GM11168 (cell line): ENCODE results near the gene PFDN5.
"Not testable (repeated sequence)": the region's sequence is repeated elsewhere in the genome, so short reads cannot be mapped to it uniquely, and the experiment has no call there.

Experiments
- in situ Hi-C: fragments of 300-500 bp; cut with MboI; formaldehyde crosslinking; loops from one replicate; pipeline ENCODE4 v1.12.0; 2022; ENCODE audit warnings: low sequenced_read_pairs; ENCODE audit not compliant: unreplicated experiment

The PFDN5 gene

DNA sequence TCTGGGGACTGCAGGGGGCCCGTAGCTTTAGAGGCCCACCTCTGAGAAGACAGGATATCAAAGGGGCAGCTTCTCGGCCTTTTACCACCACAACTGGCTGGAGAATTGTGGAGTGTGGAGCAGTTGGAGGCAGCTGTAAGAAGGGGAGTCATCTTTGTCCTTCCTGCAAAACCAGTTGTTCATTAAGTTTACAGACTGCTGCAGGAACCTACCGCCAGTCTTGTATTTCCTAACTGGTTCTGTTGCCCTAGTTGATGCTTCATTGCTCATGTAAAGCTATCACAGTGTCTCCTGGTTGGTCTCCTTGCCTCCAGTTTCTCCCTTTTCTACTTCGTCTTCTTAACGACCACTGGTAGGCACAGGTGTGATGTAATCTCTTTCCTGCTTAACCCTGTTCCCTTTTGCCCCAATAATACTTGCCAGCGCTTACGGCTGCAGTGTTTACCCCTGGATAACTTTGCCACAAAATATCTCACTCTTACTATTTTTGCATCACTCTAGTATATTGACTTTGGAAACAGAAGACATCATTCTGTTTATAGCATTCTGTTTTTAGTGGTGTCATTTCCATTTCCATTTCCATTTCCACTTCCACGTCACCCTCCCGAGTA, 15.3 kb upstream of the PFDN5 start:
- in situ Hi-C loops: no loop called here

DNA sequence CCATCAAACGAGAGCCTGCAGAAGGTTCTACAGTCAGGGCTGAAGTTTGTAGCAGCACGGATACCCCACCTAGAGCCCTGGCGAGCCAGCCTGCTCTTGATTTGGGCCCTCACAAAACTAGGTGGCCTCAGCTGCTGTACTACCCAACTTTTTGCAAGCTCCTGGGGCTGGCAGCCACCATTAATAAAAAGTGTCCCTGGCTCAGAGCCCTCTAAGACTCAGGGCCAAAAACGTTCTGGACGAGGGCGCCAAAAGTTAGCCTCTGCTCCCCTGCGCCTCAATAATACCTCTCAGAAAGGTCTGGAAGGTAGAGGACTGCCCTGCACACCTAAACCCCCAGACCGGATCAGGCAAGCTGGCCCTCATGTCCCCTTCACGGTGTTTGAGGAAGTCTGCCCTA, 8.9 kb upstream of the PFDN5 start:
- in situ Hi-C loops: loop anchor here (5.0 kb wide), 1 partner anchor 74 kb away; no protein-coding TSS in a partner anchor

DNA sequence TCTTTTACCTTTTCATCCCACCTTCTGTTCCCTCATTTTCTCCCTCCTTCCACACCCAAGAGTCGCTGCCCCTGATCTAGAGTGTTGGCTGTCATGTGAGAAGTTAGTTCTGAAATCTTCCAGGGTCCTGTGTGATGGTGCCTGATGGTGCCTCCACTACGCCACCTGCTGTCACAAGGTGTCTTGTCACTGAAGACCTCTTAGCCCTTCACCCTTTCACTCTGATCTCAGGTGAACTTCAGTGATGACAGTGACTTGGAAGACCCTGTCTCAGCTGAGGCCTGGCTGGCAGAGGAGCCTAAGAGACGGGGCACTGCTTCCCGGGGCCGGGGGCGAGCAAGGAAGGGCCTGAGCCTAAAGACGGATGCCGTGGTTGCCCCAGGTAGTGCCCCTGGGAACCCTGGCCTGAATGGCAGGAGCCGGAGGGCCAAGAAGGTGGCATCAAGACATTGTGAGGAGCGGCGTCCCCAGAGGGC, 7.6 kb upstream of the PFDN5 start:
- in situ Hi-C loops: loop anchor here (5.0 kb wide), 1 partner anchor 75 kb away; no protein-coding TSS in a partner anchor

DNA sequence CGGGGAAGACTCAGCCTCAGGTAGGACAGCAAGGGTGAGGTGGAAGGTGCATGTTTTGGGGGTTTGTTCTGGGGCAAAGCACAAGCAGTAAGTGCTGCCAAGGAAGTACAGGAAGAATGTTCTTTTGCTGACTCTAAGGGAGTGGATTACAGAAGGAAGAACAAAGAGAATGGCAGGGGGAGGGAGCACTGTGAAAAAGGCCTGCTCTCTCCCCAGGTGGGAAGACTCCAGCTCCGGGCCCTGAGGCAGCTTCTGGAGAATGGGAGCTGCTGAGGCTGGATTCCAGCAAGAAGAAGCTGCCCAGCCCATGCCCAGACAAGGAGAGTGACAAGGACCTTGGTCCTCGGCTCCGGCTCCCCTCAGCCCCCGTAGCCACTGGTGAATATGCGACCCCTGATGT, 7.0 kb upstream of the PFDN5 start:
- in situ Hi-C loops: loop anchor here (5.0 kb wide), 1 partner anchor 76 kb away; no protein-coding TSS in a partner anchor

DNA sequence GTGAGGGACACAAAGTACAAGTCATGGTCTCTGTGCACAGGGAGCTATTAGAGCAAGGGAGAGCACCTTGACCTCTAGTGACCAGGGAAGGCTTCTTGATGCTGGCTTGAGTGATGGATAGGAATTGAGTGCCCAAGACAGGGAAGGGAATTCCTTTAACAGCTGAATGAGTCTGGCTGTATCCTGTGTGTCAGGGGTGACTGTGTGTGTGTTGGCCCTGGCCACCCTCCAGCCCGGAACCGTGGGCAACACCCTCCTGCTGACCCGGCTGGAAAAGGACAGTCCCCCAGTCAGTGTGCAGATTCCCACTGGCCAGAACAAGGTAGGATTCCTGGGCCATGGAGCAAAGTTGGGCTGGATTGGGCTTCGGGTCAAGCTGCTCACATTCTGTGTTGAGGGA, 5.5 kb upstream of the PFDN5 start:
- in situ Hi-C loops: loop anchor here (5.0 kb wide), 1 partner anchor 78 kb away; no protein-coding TSS in a partner anchor

DNA sequence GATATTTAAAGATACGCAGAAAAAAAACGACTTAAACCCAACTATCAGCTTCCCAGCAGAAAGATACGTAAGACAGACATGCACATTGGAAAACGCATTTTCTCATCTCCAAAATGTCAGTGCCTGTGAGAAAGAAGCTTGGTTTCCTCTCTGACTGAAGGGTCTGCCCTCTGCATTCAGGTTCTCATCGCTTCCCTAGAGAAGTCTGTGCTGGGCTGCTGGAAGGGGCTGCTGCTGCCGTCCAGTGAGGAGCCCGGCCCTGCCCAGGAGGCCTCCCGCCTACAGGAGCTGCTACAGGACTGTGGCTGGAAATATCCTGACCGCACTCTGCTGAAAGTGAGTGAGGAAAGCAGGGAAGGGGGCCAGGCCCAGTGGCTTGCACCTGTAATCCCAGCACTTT, 4.7 kb upstream of the PFDN5 start:
- in situ Hi-C loops: no loop called here

DNA sequence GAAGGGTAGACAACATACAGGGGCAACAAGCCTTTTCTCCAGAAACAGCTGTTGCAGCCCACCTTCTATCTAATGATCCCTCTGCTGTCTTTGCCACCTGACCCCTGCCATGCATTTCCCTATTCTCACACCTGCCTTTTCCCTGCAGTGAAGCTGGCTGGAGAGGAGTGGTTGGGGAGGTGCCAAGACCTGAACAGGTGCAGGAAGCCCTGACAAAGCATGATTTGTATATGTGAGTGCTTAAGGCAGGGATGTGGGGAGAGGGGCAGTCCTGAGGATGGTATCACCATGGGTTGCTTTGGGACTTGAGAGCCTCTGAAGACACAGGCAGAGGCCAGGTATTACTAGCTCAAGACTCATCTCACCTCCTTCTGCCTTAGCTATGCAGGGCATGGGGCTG, 2.9 kb upstream of the PFDN5 start:
- in situ Hi-C loops: no loop called here

DNA sequence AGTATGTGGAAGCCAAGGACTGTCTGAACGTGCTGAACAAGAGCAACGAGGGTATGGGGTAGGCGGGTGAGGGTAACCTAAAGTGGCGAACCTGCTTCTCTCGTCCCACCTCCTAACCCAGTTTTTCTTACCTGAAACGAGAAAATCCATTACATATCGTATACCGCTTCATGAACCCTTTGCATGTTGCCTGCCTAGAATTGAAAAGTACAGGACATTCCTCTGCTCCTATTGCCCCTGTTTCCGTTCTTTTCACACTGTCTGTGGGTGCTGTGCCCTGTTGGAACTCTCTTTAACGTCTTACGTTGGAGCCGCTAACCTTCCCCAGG, 513 bp downstream of the PFDN5 start:
- in situ Hi-C loops: no loop called here

DNA sequence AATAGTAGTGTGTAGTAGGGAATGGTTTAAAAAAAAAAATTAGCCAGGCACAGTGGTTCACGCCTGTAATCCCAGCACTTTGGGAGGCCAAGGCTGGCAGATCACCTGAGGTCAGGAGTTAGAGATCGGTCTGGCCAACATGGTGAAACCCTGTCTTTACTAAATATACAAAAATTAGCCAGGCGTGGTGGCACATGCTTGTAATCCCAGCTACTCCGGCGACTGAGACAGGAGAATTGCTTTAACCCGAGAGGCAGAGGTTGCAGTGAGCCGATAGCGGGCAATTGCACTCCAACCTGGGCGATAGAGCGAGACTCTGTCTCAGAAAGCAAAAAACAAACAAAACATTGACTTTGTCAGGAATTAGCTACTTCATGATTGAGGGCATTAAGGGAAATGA, 1.8 kb downstream of the PFDN5 start:
- in situ Hi-C loops: not testable (repeated sequence)

DNA sequence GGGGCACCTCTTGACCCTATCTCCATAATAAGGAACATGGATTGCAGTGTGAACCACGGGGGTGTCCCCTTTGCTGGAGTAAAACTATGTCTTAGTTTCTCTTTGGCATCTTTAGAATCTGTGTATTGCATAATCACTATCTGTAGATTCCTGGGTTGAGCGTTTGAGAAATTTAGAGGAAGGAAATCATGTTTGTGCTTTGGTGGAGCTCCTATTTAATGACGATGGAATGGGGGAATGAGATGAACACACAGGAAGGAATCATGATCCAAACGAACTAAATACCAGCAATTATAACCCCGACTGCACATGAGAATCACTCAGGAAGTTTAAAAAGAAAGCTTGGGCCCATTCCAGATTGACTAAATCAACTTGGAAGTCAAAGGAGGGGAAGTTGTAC, 2.8 kb downstream of the PFDN5 start:
- in situ Hi-C loops: no loop called here

DNA sequence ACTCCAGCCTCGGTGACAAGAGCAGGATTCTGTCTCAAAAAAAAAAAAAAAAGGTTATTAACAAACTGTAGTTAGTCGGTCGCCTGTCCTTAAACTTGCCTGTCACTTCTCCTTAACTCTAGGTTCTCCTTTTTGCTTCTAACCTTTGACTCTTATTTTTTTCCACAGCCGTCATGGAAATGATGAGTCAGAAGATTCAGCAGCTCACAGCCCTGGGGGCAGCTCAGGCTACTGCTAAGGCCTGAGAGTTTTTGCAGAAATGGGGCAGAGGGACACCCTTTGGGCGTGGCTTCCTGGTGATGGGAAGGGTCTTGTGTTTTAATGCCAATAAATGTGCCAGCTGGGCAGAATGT, 3.7 kb downstream of the PFDN5 start:
- in situ Hi-C loops: no loop called here

DNA sequence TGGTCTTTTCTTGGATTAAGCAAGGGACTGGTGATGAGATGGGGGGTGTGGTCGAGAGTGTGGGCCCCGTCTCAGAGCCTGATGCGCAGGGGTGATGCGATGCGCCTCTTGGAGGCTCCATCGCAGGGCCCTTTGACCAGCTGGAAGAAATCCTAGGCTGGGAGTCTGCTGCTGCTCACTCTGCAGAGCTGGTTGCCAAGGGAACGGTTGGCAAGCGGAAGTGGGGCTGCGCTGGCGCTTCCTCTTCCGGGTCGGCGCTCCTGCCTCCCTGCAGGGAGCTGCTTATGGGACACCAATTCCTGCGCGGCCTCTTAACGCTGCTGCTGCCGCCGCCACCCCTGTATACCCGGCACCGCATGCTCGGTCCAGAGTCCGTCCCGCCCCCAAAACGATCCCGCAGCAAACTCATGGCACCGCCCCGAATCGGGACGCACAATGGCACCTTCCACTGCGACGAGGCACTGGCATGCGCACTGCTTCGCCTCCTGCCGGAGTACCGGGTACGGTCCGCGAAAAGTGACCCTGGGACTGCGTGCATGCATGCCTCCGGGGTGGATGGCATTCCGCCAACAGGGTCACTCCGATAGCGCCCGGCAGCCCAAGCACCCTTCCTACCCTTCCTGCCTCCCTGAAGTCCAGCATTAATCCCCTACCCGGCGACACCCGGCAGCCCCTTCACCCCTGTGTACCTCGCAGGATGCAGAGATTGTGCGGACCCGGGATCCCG, 4.3 kb downstream of the PFDN5 start, which contains the start of gene MYG1:
Gene MYG1, plus strand, starts transcription at position 242 of the 727 bp plus-strand sequence. Its CDS starts 43 bp downstream, at position 285.
- in situ Hi-C loops: no loop called here

DNA sequence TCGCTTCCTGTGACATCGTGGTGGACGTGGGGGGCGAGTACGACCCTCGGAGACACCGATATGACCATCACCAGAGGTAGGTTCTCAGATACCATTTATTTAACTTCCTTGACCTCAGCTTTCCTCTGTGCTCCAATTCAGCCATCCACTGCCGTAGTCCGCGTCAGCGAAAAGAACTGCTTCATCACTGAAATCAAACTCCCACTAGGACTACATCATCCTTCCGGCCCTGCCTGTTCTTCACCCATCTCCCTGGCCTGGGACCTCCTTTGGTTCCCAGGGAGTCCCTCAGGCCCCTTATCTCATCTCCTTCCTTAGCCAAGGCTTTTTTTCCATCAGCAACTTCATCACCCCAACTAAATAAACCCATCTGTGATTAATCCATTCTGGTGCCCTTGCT, 4.8 kb downstream of the PFDN5 start:
- in situ Hi-C loops: no loop called here

DNA sequence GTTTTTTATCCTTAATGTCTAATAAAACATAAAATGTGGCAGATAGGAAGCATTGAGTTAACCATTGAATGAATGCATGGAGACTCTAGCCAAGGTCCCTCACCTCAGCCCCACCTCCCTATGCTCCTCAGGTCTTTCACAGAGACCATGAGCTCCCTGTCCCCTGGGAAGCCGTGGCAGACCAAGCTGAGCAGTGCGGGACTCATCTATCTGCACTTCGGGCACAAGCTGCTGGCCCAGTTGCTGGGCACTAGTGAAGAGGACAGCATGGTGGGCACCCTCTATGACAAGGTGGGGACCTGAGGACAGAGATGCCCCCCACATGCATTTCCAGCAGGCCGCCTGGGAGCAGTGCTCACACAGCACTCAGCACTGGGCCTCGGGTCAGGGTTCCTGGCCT, 7.6 kb downstream of the PFDN5 start:
- in situ Hi-C loops: no loop called here

DNA sequence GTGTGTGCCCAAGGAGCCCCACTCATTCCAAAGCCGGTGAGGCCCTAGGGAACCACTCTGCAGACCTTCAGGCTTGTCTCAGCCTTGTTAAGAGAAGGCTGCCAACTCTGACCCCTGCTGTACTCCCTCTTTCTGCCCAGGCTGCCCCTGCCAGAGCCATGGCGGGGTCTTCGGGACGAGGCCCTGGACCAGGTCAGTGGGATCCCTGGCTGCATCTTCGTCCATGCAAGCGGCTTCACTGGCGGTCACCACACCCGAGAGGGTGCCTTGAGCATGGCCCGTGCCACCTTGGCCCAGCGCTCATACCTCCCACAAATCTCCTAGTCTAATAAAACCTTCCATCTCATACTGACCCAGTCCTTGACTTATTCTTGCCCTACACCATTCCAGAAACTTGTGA, 11.5 kb downstream of the PFDN5 start:
- in situ Hi-C loops: no loop called here

DNA sequence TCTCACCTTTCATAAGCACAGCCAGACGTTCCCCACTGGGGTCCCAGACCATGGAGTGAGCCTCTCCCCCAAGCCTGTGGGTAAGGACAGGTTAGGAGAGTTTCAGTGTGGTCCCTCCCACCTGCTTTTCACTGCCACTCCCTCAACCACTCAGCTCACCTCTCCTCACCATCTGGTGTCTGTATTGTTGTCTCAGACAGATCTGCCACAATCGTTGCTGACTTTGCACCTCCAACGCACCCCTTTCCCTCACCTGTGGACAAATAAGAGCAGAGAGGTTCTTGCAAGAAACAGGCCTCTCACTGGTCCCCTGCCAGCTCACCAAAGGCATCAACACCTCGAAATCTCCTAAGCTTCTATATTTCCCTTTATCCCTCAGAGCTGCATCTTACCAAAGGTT, 12.9 kb downstream of the PFDN5 start:
- in situ Hi-C loops: no loop called here

DNA sequence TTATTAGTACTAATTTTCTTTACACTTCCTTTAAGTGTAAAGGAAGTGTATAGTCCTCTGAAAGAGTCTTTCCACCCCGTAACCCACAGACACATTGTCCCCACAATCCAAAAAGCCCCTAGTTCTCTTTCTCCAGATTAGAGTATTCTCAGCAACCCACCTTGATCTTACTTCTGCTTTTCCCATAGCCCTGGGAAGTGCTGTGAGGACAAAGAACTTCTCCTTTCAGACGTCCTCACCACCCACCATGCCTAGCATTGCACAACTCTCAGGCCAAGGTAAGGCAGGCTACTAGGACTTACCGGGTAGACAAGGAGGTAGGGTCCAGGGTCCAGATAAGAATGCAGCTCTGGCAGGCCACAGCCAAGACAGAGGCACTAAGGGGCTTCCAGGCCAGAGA, 18.7 kb downstream of the PFDN5 start:
- in situ Hi-C loops: no loop called here

DNA sequence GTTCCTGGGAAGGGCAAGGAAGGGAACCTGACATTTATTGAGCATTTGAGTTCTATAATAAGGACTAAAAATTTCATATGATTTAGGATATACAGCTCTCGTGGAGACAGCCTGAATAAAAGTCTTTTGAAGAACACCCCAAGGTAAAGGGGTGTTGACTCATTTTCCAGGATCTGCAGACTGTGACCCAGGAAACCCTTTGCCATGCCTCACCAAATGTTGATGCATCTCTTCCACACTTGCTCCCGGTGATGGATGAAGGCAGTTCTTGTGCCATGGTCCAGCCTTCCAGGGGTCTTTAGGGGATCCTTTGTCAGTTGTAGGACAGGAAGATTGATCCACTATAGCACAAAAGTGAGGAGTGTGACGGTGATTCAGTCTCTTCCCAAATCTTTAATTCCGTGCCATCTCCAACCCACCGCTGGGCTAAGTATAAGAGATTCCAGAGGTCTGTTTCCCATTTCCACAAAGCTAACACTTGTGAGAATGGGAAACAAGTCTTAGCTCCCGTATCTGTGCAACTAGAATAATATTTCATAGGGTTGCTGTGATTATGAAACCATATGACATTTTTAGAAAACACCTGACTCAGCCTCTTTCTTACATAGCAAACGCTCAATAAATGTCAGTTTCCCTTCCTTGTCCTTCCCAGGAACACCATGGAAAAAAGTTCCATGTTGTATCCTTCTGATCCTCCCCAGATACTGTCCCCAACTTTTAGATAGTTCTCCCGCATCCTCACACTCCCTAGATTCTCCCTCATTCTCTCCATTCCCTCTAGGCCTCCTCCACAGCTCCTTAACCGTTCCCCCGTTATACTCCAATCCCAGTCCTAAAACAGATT, 25.2 kb downstream of the PFDN5 start:
- in situ Hi-C loops: no loop called here

DNA sequence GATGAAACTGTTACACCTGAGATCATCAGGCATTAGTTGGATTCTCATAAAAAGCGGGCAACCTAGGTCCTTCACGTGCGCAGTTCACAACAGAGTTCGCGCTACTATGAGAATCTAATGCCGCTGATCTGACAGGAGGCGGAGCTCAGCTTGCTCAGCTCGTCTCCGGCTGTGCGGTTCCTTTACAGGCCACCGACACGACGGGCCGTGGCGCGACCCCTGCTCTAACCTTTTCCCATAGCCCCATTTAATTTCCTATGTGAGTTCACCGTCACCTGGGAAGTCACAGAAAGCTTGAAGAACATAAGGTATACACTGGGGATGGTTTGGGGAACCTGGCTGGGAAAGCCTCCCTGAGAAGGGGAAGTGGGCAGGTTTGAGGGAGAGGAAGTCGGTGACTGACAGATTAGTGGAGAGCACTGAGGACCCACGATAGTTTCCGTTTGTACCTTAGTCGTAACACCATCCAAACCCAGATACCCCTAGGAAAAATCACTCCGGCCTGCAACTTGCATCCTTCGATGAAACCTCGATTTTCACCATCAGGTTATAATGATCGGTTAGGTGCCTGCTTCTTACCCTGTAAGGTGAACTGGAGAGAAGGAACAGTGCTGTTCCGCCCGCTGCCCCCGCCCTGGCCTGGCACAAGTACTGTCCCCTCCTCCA, 28.9 kb downstream of the PFDN5 start:
- in situ Hi-C loops: no loop called here

DNA sequence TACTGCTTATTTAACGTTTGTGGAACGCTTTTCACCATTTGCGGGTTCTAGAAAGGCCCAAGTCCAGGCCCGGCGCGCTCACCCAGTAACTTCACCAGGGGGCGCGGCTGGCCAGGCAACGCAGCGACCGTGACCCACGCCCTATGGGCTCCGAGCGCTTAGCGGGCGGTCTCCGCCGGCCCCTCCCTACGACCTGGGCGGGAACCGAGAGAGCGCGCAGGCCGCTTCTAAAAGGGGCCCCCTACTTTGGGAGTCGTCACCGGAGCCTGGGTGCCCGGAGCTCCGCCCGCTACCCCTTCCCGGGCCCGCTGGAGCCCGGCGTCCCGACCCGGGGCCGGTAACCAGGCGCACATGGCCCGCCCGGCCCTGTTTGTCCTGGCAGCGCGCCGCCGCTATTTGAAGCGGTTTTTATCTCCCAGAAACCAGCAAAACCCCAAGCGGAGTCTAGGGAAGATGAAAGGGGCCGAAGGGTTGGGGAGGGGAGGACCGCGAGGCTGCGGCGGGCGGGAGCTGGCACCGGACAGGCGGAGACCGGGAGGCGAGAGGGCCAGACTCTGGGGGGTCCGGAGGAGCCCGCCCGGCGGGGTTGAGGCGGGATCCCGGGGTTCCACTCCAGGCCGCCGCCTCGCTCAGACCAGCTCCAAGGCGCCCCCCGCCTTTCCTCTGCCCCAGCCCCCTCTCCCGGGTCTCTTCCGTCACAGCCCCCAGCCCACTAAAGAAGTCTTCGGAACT, 29.6 kb downstream of the PFDN5 start:
- in situ Hi-C loops: no loop called here
